Stimulated activated CD4-positive, alpha-beta T cell treated with anti-CD3 and anti-CD28 coated beads, Interleukin-2, amount 100 ng/mL, for 4 hours (primary cell): ENCODE measurements around the gene MIOS.
"Not testable (repeated sequence)": the region's sequence is repeated elsewhere in the genome, so short reads cannot be mapped to it uniquely, and the experiment has no call there.

Experiments
- DNase-seq: peaks from one replicate; pipeline ENCODE4 v3.0.0-alpha.2; 2020; ENCODE audit warnings: low read depth

Gene MIOS

GRCh38 chr7:7647495-7648036 is 80.9 kb downstream of the MIOS start:
- DNase-seq = no peak

GRCh38 chr7:7650682-7651206 is 84.1 kb downstream of the MIOS start:
- DNase-seq = no peak

- no peak for DNase-seq
These were observed 84.8 kb downstream of the MIOS start for GRCh38 chr7:7651479-7651878.

- DNase-seq = no peak
These were observed 86.3 kb downstream of the MIOS start for GRCh38 chr7:7652798-7653540.

GRCh38 chr7:7653593-7654187 is 87.0 kb downstream of the MIOS start:
- DNase-seq = no peak

GRCh38 chr7:7654964-7655715 is 88.5 kb downstream of the MIOS start:
- DNase-seq = no peak

GRCh38 chr7:7656459-7656858 is 89.8 kb downstream of the MIOS start:
- not testable (repeated sequence) for DNase-seq
